HG03457 (cell line): Measurements from ENCODE around the gene KLHL40.

Source experiments
- ATAC-seq: cut with Tn5 transposase; IDR thresholded peaks from one replicate; pipeline ENCODE4 v1.9.1; 2021; ENCODE audit warnings: moderate number of reproducible peaks; ENCODE audit not compliant: unreplicated experiment

The KLHL40 gene

DNA sequence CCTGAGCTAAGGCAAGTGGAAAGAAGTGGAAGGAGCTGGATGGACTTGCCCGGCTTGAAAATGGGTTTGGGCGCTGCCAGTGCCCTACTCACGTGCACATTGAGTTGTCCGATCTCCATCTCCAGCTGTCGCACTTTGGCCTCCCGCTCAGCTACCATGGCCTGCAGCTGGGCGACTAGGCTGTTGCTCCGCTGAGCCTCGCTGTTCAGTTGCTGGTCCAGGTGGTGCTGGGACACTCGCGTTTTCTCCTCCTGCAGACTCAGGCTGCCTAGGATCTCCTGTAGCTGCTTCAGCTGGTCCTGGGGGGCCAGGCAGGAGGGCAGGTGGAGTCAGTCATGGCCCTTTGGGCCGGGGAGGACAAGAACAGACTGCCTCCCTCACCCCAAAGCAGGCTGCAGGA is 50.3 kb downstream of the KLHL40 start:
- ATAC-seq = no peak

DNA sequence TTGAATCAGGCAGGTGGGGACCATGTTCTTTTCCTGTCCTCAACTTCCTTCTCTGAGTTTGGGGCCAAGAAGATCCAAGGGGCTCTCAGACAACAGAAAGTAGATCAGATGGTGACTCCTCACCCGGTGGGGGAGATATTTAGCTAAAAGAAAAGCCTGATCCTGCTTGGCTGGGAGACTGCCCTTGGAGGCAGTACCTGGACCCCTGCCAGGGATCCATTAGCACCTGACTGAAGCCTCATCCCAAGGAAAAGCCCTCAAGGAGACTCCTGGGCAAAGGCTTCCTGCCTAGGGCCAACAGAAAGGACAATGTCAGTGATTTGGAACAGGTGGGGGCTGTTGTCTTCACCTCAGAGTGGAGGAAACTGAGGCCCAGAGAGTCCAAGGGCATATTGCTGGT is 50.7 kb downstream of the KLHL40 start:
- ATAC-seq = no peak

DNA sequence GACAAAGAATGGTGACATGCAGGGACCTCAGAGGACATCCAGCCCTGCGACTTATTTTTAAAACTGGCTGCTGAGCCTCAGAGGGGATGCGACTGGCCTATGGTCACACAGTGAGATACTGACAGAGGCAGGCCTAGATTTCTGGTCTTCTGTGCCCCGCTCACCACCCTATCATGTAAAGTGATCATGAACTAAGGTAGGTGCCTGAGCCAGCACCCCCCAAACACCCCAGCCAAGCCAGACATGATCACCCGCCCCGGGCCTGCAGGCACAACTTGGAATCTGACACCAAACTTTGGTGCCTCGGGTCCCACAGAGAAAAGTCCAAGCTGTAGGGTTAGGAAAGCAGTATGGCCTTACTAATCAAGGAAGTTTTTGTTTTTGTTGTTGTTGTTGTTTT is 51.2 kb downstream of the KLHL40 start:
- no peak for ATAC-seq

DNA sequence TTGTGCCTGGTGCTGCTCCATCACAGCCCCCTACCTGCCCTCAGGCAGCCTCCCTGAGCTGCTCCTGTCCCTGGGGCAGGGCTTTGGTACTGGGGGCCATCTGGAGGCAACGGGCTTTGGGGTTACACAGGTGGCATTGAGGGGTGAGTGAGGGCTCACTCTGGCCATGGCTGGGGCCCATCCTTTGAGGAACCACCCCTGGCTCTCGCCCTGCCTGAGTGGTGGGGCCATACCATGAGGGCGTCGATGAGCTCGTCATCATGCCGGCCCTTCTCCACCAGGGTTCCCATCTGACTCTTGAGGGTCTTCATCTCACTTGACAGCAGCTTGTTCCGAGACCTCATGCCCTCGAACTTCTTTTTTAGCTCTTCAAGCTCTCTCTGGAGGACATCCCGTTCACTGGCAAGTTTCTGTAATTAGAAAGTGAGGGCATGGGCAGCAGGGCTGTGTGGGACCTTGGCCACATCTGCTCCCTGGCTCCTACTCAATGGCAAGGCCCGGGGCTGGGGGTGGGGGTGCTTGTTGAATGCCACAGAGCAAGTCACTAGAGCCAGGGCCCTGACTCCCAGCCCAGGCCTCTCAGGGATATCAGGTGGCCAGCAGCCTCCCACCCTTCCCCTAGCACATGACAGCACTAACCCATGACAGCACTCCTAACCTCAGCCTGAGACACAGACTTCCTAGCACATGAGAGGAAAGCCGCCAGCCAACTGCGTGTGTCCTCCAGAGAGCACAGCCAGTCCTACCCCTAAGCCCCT is 54.2 kb downstream of the KLHL40 start:
- no peak for ATAC-seq

DNA sequence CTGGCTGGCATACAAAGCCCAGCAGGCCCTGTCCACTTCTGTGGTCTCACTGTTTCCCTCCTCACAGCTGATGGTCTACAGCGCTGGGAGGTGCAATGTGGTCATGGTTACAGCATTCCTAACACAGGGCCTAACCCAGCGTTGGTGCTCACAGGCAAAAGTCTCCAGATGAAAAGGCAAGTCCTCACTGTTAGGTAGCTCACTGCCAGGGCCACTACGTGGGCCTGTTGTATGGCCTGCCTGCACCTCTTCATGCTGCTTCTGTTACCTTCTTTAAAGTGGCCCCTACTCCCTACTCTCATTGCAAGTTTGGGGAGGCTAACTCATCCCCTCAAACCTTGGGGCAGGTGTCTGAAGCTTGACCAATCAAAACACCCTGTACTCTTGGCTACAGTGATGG is 56.5 kb downstream of the KLHL40 start:
- ATAC-seq = no peak
